HL-60 (cell line): ENCODE measurements around the gene FOXM1.

ENCODE experiments used
- CTCF ChIP-seq: IDR thresholded peaks from one replicate; pipeline ENCODE4 v1.5.1; 2011; ENCODE audit warnings: low read length, control low read depth, inconsistent platforms; ENCODE audit not compliant: insufficient read depth
- POLR2AphosphoS5 ChIP-seq: IDR thresholded peaks from 2 replicates; pipeline ENCODE4 v1.6.1; 2012; ENCODE audit warnings: low read depth
- TF ChIP-seq, protein P1 (sequence below): IDR thresholded peaks from 2 replicates; pipeline ENCODE4 v1.6.1; 2012; ENCODE audit warnings: low read depth; ENCODE audit not compliant: insufficient replicate concordance

DNA sequence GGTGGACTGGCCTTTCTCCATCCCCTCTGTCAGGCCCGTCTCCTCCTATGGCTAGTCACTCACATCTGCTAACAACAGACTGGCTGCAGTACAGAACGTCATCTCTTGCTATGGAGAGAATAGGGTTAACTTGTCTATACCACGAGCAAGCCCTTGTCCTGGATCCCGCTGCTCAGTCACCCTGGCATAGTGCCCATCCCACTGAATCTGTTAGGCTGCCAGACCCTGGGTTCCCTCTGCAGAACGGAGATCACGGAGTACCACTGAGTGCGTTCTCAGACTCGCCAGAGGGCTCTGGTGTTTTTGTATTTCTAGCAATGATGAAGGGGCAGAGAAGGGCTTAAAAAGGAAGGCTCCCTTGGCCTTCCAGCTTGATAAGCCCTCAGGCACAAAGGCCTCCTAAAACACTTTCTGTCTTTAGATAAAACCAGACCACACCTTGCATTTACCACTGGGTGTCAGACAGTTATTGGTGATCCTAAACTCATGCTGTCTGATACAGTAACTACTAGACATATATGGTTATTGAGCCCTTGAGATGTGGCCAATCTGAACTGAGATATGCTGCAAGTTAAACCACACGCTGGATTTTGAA lies 35.8 kb downstream of the FOXM1 start:
- TF ChIP-seq CTCF: no peak
- TF ChIP-seq, protein P1, sequence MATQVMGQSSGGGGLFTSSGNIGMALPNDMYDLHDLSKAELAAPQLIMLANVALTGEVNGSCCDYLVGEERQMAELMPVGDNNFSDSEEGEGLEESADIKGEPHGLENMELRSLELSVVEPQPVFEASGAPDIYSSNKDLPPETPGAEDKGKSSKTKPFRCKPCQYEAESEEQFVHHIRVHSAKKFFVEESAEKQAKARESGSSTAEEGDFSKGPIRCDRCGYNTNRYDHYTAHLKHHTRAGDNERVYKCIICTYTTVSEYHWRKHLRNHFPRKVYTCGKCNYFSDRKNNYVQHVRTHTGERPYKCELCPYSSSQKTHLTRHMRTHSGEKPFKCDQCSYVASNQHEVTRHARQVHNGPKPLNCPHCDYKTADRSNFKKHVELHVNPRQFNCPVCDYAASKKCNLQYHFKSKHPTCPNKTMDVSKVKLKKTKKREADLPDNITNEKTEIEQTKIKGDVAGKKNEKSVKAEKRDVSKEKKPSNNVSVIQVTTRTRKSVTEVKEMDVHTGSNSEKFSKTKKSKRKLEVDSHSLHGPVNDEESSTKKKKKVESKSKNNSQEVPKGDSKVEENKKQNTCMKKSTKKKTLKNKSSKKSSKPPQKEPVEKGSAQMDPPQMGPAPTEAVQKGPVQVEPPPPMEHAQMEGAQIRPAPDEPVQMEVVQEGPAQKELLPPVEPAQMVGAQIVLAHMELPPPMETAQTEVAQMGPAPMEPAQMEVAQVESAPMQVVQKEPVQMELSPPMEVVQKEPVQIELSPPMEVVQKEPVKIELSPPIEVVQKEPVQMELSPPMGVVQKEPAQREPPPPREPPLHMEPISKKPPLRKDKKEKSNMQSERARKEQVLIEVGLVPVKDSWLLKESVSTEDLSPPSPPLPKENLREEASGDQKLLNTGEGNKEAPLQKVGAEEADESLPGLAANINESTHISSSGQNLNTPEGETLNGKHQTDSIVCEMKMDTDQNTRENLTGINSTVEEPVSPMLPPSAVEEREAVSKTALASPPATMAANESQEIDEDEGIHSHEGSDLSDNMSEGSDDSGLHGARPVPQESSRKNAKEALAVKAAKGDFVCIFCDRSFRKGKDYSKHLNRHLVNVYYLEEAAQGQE: no peak
- no peak for TF ChIP-seq POLR2AphosphoS5
